ENCODE data around the gene NLK. TPM values are rescaled to one million over a fixed set of nuclear protein-coding genes. Genes with fewer than 3 reads are reported as not detected.

The NLK gene
- total RNA-seq, 4 donors from 2014 or later = 6.2 to 40.5 (median 29.9) TPM

DNA sequence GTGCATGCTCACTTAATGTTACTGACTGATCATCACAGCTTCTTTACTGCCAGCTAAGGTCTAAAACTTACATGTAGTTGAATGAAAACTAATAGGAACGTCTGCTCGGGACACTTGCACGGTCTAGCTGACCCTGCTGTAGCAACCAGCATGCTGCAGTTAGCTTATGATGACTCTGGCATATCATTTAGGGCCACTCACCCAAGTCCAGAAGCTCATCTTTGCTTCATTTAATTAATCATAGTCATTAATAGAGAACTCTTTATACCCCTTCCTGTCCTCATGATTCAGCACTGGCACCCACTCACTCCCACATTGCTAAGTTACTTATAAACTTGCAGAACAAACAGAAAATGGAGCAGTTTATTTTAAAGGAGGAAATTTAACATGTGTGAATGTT is 136.3 kb downstream of the NLK start:
- WGBS, 2 donors (ENCODE audit: low coverage in 1 of 2) = 95% methylated on average over 3 of the region's 3 CpGs; no CpG with 5 or more reads in 1 of the 2 donors
- intact Hi-C loops (cut with DNase I; ENCODE audit: low total_unique reads) = no loop called here
- Histone ChIP-seq H3K27ac (no peak overlapping the region), H3K4me3 (no peak overlapping the region), H3K9me3 (no peaks in the 10 kb centered on the region), H3K36me3 (peaks cover 0 to 3% (median 0%) of the 10 kb centered on the region in 4 donors), H3K27me3 (no peaks in the 10 kb centered on the region), H3K4me1 (no peaks in the 10 kb centered on the region)
- DNase-seq = no peak
- TF ChIP-seq, protein P1, sequence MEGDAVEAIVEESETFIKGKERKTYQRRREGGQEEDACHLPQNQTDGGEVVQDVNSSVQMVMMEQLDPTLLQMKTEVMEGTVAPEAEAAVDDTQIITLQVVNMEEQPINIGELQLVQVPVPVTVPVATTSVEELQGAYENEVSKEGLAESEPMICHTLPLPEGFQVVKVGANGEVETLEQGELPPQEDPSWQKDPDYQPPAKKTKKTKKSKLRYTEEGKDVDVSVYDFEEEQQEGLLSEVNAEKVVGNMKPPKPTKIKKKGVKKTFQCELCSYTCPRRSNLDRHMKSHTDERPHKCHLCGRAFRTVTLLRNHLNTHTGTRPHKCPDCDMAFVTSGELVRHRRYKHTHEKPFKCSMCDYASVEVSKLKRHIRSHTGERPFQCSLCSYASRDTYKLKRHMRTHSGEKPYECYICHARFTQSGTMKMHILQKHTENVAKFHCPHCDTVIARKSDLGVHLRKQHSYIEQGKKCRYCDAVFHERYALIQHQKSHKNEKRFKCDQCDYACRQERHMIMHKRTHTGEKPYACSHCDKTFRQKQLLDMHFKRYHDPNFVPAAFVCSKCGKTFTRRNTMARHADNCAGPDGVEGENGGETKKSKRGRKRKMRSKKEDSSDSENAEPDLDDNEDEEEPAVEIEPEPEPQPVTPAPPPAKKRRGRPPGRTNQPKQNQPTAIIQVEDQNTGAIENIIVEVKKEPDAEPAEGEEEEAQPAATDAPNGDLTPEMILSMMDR (IDR thresholded peaks at IDR 0.05) = no peak
- TF ChIP-seq POLR2AphosphoS5 (IDR thresholded peaks at IDR 0.05) (no peak), EP300 (IDR thresholded peaks at IDR 0.05; ENCODE audit: low read depth) (no peak), POLR2A (IDR thresholded peaks at IDR 0.05) (no peak)
- in situ Hi-C loops (cut with MboI; ENCODE audit: low pct_ligation_motif_present in 1 of 4, low pct_unique_long_range_greater_than_20kb in 1 of 4, low sequenced_read_pairs in 3 of 4) = loop anchor here in 1 of 4 donors (25.0 kb wide), 1 partner anchor 141 kb away; the partner anchor contains the start of gene NLK

GRCh38 chr17:28180449-28180848 is 138.0 kb downstream of the NLK start:
- Histone ChIP-seq H3K27ac (no peak overlapping the region), H3K4me3 (no peak overlapping the region), H3K9me3 (no peaks in the 10 kb centered on the region), H3K27me3 (no peaks in the 10 kb centered on the region), H3K4me1 (no peaks in the 10 kb centered on the region), H3K36me3 (peaks cover 0 to 6% (median 1%) of the 10 kb centered on the region in 4 donors)
- DNase-seq = no peak
- no peak for TF ChIP-seq EP300 (IDR thresholded peaks at IDR 0.05; ENCODE audit: low read depth)
- in situ Hi-C loops (cut with MboI; ENCODE audit: low pct_ligation_motif_present in 1 of 4, low pct_unique_long_range_greater_than_20kb in 1 of 4, low sequenced_read_pairs in 3 of 4) (loop anchor here in 1 of 4 donors (25.0 kb wide), 1 partner anchor 143 kb away; the partner anchor contains the start of gene NLK), intact Hi-C loops (cut with DNase I; ENCODE audit: low total_unique reads) (no loop called here)
- 27 to 29% methylated on average over 1 of the region's 1 CpG for WGBS, 2 donors (ENCODE audit: low coverage in 1 of 2)

DNA sequence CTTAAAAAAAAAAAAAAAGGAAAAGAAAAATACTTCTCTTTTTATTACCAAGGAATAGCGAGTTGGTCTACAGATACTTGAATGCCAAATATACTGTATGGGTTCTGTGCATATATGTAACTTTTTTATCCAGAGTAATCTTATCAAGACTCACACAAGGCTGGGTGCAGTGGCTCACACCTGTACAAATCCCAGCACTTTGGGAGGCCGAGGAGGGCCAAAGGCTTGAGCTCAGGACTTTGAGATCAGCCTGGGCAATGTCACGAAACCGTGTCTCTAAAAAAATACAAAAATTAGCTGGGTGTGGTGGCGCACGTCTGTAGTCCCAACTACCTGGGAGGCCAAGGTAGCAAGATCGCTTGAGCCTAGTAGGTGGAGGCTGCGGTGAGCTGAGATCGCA is 139.1 kb downstream of the NLK start:
- 97 to 100% methylated on average over 1 to 9 of the region's 9 CpGs for WGBS, 2 donors (ENCODE audit: low coverage in 1 of 2)
- peaks cover 0 to 16% (median 6%) of the 10 kb centered on the region in 4 donors for H3K36me3 ChIP-seq
- intact Hi-C loops (cut with DNase I; ENCODE audit: low total_unique reads) (no loop called here), in situ Hi-C loops (cut with MboI; ENCODE audit: low pct_ligation_motif_present in 1 of 4, low pct_unique_long_range_greater_than_20kb in 1 of 4, low sequenced_read_pairs in 3 of 4) (loop anchor here in 1 of 4 donors (25.0 kb wide), 1 partner anchor 144 kb away; the partner anchor contains the start of gene NLK)
- H3K27me3 ChIP-seq = no peaks in the 10 kb centered on the region
- H3K27ac ChIP-seq = no peak overlapping the region
- H3K4me3 ChIP-seq = no peak overlapping the region
- no peaks in the 10 kb centered on the region for H3K9me3 ChIP-seq
- TF ChIP-seq, protein P1 (IDR thresholded peaks at IDR 0.05) = no peak
- TF ChIP-seq POLR2AphosphoS5 (IDR thresholded peaks at IDR 0.05) = no peak
- TF ChIP-seq EP300 (IDR thresholded peaks at IDR 0.05; ENCODE audit: low read depth) = no peak
- no peak for TF ChIP-seq POLR2A (IDR thresholded peaks at IDR 0.05)
- H3K4me1 ChIP-seq = no peaks in the 10 kb centered on the region
- DNase-seq = no peak

GRCh38 chr17:28182559-28182958 is 140.1 kb downstream of the NLK start:
- Histone ChIP-seq H3K9me3 (no peaks in the 10 kb centered on the region), H3K27me3 (no peaks in the 10 kb centered on the region), H3K4me1 (no peaks in the 10 kb centered on the region), H3K36me3 (peaks cover 0 to 16% (median 6%) of the 10 kb centered on the region in 4 donors), H3K4me3 (no peak overlapping the region), H3K27ac (no peak overlapping the region)
- WGBS, 2 donors (ENCODE audit: low coverage in 1 of 2) = 68 to 78% methylated on average over 1 of the region's 1 CpG
- TF ChIP-seq POLR2AphosphoS5 (IDR thresholded peaks at IDR 0.05) (no peak), EP300 (IDR thresholded peaks at IDR 0.05; ENCODE audit: low read depth) (no peak), POLR2A (IDR thresholded peaks at IDR 0.05) (no peak)
- TF ChIP-seq, protein P1 (IDR thresholded peaks at IDR 0.05) = no peak
- intact Hi-C loops (cut with DNase I; ENCODE audit: low total_unique reads) (no loop called here), in situ Hi-C loops (cut with MboI; ENCODE audit: low pct_ligation_motif_present in 1 of 4, low pct_unique_long_range_greater_than_20kb in 1 of 4, low sequenced_read_pairs in 3 of 4) (loop anchor here in 1 of 4 donors (25.0 kb wide), 1 partner anchor 145 kb away; the partner anchor contains the start of gene NLK)
- DNase-seq = no peak

Data from transverse colon (tissue), 4 donors.